Peyer's patch (tissue), 4 donors: ENCODE measurements around the gene PTP4A2.

Experiments
- POLR2A ChIP-seq, 2 donors: fragments of 450-650 bp; IDR thresholded peaks; one replicate each; pipeline ENCODE4 v1.5.1; 2017; ENCODE audit warnings: antibody characterized with exemption in 2 of 2, mild to moderate bottlenecking in 2 of 2, moderate library complexity in 2 of 2
- TF ChIP-seq, protein P1 (sequence below), 6 experiments: fragments of 450-650 bp in 4 of 6; fragments of 200-600 bp in 2 of 6; sonication (generic) in 1 of 6; IDR thresholded peaks; one replicate each; pipeline ENCODE4 v1.5.1; 2017 to 2019; ENCODE audit warnings: antibody characterized with exemption in 6 of 6, mild to moderate bottlenecking in 3 of 6, moderate library complexity in 1 of 6

DNA sequence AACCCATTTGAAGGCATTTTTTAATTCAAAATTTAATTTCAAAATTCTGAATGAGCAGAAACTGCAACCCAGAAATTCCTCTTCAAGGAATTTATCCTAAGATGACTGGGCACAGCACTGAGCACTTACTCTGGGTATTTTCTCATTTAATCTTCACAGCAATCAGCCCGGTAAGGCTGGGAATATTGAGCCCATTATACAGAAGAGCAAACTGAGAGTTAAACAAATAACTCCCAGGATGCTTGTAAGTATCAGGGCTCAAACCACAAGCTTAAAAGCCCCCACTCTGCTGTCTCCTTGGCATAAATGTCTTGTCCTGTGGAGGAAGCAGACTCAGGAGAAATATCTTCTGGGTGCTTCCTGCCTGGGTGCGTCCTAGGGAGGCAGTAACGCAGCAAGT, 69.3 kb downstream of the PTP4A2 start:
- no peak for TF ChIP-seq POLR2A (IDR thresholded peaks at IDR 0.05)
- TF ChIP-seq, protein P1, sequence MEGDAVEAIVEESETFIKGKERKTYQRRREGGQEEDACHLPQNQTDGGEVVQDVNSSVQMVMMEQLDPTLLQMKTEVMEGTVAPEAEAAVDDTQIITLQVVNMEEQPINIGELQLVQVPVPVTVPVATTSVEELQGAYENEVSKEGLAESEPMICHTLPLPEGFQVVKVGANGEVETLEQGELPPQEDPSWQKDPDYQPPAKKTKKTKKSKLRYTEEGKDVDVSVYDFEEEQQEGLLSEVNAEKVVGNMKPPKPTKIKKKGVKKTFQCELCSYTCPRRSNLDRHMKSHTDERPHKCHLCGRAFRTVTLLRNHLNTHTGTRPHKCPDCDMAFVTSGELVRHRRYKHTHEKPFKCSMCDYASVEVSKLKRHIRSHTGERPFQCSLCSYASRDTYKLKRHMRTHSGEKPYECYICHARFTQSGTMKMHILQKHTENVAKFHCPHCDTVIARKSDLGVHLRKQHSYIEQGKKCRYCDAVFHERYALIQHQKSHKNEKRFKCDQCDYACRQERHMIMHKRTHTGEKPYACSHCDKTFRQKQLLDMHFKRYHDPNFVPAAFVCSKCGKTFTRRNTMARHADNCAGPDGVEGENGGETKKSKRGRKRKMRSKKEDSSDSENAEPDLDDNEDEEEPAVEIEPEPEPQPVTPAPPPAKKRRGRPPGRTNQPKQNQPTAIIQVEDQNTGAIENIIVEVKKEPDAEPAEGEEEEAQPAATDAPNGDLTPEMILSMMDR (IDR thresholded peaks at IDR 0.05) = no peak
